ENCODE data around the gene ZNRF2.

DNA sequence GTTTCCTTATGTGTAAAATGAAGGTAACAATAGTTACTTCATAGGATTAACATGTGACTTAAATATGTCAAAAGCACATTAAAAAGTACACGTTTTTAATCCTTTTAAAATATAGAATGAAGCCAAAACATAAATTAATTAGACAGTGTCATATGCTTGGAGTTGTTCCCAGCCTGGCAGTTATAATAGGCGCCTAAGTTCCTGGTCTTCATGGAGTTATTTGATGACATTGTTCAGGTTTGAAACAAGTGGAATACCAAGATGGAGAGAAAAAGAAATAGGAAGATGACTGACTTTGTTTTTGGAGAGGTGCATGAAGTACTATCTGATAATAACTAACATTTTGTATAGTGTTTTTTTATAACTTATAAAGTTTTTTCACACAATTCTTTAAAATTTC, 67.3 kb downstream of the ZNRF2 start:
- TF ChIP-seq, protein P1, sequence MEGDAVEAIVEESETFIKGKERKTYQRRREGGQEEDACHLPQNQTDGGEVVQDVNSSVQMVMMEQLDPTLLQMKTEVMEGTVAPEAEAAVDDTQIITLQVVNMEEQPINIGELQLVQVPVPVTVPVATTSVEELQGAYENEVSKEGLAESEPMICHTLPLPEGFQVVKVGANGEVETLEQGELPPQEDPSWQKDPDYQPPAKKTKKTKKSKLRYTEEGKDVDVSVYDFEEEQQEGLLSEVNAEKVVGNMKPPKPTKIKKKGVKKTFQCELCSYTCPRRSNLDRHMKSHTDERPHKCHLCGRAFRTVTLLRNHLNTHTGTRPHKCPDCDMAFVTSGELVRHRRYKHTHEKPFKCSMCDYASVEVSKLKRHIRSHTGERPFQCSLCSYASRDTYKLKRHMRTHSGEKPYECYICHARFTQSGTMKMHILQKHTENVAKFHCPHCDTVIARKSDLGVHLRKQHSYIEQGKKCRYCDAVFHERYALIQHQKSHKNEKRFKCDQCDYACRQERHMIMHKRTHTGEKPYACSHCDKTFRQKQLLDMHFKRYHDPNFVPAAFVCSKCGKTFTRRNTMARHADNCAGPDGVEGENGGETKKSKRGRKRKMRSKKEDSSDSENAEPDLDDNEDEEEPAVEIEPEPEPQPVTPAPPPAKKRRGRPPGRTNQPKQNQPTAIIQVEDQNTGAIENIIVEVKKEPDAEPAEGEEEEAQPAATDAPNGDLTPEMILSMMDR (IDR thresholded peaks at IDR 0.05) = no peak
- TF ChIP-seq POLR2A (IDR thresholded peaks at IDR 0.05) = no peak
- no peak for TF ChIP-seq EP300 (IDR thresholded peaks at IDR 0.05)

Data from tibial nerve (tissue), 4 donors.